AG09319 (cell line): ENCODE measurements around the gene SEC14L2.

Source experiments
- DNase-seq: peaks from one replicate; pipeline ENCODE4 v3.0.0-alpha.2; 2010; ENCODE audit warnings: low read depth; ENCODE audit errors: extremely low read depth
- TF ChIP-seq, protein P1 (sequence below): IDR thresholded peaks from 2 replicates; pipeline ENCODE4 v1.5.1; 2011; ENCODE audit warnings: low read depth, mild to moderate bottlenecking, inconsistent platforms, low read length, moderate library complexity

The SEC14L2 gene

DNA sequence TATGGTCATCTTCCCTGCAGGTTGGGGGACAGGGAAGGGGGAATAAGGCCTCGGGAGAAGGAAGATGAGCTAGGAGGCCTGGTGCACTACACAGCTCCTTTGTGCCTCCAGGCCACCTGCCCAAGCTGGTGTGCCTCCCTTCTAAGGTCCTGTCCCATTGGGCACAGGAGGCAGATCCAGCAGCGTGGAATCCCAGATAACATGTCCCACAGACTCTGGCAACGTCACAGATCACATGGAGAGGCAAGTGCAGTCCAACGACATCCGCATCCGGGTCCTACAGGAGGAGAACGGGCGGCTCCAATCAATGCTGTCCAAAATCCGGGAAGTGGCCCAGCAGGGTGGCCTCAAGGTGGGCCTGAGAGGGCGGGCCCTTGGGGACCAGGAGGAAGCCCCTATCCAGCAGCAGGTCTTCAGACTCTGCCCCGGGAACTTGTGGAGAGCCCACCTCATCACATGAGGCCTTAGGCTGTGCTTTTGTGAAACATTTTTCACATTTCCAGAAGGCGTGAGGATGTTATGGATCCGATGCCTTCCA lies 21.4 kb upstream of the SEC14L2 start:
- TF ChIP-seq, protein P1, sequence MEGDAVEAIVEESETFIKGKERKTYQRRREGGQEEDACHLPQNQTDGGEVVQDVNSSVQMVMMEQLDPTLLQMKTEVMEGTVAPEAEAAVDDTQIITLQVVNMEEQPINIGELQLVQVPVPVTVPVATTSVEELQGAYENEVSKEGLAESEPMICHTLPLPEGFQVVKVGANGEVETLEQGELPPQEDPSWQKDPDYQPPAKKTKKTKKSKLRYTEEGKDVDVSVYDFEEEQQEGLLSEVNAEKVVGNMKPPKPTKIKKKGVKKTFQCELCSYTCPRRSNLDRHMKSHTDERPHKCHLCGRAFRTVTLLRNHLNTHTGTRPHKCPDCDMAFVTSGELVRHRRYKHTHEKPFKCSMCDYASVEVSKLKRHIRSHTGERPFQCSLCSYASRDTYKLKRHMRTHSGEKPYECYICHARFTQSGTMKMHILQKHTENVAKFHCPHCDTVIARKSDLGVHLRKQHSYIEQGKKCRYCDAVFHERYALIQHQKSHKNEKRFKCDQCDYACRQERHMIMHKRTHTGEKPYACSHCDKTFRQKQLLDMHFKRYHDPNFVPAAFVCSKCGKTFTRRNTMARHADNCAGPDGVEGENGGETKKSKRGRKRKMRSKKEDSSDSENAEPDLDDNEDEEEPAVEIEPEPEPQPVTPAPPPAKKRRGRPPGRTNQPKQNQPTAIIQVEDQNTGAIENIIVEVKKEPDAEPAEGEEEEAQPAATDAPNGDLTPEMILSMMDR: no peak
- DNase-seq: no peak

DNA sequence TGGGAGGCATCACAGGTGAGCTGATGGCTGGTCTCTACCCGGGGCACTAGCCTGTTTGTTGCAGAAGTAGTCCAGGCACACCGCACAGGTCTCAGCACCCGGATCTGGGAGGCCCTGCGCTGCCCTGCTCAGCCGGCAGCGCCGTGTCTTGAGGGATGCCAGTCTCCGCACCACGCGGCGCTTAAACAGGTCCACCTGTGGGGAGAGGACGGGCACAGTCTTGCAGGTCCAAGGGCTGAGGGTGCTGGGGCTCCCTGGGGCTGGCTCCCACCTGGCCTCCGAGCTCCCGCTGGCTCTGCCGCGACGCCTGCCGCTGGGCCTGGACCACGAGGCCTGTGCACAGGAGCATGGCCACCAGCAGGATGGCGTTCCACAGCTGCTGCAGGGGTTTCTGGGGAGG lies 16.8 kb upstream of the SEC14L2 start:
- TF ChIP-seq, protein P1: no peak
- DNase-seq: no peak

DNA sequence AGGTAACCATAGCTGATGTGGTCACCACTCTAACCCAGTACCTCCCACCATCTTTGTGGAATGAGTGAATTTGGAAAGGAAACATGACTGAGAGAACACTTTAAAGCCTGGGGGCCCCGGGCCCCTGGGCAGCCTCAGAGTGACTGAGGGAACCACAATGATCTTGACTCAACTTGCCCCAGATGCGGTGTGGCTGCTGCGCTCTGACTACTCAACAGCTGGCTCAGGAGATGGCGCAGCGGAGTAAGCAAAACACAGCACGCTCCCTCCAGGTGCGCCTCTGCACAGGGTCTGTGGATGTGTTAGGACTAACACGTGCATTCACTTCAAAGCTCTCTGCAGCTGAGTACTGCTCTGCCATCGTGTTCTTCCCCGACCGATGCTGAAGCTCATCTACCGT lies 15.6 kb upstream of the SEC14L2 start:
- no peak for DNase-seq
- TF ChIP-seq, protein P1: no peak

GRCh38 chr22:30382340-30382739 lies 14.5 kb upstream of the SEC14L2 start:
- TF ChIP-seq, protein P1: no peak
- DNase-seq: no peak

DNA sequence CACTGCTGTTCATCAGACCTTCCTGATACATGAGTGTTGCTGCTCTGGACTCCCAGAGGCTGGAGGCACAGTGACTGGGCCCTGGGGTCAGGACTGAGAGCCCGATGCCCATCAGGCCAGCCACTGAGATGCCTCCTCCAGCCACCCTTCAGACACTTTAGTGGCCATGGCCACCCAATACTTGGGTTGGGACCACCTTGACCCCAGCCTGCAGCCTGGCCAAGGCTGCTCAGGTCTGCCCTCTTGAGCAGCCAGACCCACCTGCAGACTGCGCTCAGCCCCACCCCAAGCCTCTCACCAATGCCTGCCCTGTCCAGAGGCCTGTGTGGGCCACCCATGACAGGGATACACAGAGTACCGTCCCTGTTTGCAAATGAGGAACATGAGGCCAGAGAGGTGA lies 13.8 kb upstream of the SEC14L2 start:
- no peak for DNase-seq
- TF ChIP-seq, protein P1: no peak

DNA sequence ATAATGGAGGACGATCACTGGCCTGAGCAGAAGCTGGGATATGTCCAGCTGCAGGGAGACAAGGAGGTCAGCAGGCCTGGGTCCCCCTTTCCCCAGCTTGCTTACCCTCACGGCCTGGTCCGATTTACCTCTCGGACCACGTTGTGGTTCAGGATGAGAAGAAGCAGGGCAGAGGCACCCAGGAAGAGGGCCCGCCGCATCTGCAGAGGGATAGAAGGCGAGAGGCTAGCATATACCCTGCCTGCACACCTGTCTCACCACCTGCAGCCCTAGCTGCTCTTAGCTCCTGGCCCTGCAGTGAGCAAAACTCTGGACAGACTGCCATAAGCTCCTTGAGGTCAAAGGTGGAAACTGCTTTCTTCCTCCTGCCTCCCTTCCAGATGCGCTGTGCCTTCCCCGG lies 10.9 kb upstream of the SEC14L2 start:
- TF ChIP-seq, protein P1: no peak
- DNase-seq: no peak

DNA sequence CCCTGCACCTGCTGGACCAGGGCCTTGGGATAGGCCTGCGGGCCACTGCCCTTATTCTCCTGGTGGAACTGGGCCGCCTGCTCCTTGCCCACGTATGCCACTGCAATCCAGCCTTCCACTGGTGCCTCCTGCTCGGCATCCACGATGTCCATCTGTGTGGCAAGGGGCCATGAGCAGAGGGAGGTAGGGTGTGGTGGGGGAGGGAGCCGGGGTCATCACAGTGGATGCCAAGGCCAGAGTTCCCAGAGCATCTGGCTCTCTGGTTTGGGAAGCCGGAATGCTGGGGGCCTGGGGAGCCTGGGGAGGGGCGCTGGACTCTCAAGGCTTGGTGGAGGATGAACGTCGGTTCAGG lies 10.2 kb upstream of the SEC14L2 start:
- TF ChIP-seq, protein P1: no peak
- DNase-seq: no peak
